MM.1S (cell line): ENCODE results near the gene NELFB.

Experiments used
- CTCF ChIP-seq: fragments of 300-600 bp; sonication (generic); IDR thresholded peaks from 2 replicates; pipeline ENCODE4 v1.5.1; 2016; ENCODE audit warnings: antibody characterized with exemption, low read length, mixed read lengths
- EZH2 ChIP-seq: fragments of 300-600 bp; sonication (generic); optimal IDR thresholded peaks from 2 replicates; pipeline ENCODE3; 2017; ENCODE audit warnings: low read depth, mild to moderate bottlenecking, antibody characterized with exemption, low read length, mixed read lengths
- EZH2phosphoT487 ChIP-seq: fragments of 300-600 bp; sonication (generic); IDR thresholded peaks from 2 replicates; pipeline ENCODE4 v1.6.1; 2018; ENCODE audit warnings: antibody characterized with exemption, low read length

GRCh38 chr9:137219757-137220316 lies 35.3 kb upstream of the NELFB start:
- no peak for TF ChIP-seq EZH2
- TF ChIP-seq CTCF, result no peak
- TF ChIP-seq EZH2phosphoT487, result no peak
